SK-N-MC (cell line): ENCODE data around the gene SPOP.

Experiments used
- EZH2 ChIP-seq: fragments of 200-600 bp; sonication (generic); IDR thresholded peaks from one replicate; pipeline ENCODE4 v1.6.1; 2017; ENCODE audit warnings: antibody characterized with exemption
- FOXP2 ChIP-seq: optimal IDR thresholded peaks from 2 replicates; pipeline ENCODE3; 2011; ENCODE audit warnings: mild to moderate bottlenecking, moderate library complexity; ENCODE audit not compliant: insufficient read depth; ENCODE audit errors: extremely low read length, control extremely low read depth
- POLR2AphosphoS5 ChIP-seq: IDR thresholded peaks from 2 replicates; pipeline ENCODE4 v1.6.1; 2012; ENCODE audit warnings: mild to moderate bottlenecking, low read depth, low read length, borderline replicate concordance

- TF ChIP-seq POLR2AphosphoS5 (no peak), EZH2 (no peak), FOXP2 (no peak)
Observed at GRCh38 chr17:49610883-49611584, 66.9 kb downstream of the SPOP start.
